DOHH2 (cell line): ENCODE measurements around the gene CYB5R2.

Experiments used
- H3F3A ChIP-seq: fragments of 200-600 bp; sonication (generic), shearing (Covaris generic); 2 replicates; pipeline ENCODE4 v1.6.0; 2016; ENCODE audit warnings: antibody characterized with exemption, mild to moderate bottlenecking; ENCODE audit not compliant: control insufficient read depth, insufficient read depth
- H3K27ac ChIP-seq: fragments of 200-600 bp; sonication (generic); 2 replicates; pipeline ENCODE4 v1.5.1; 2014; ENCODE audit warnings: low read depth, mild to moderate bottlenecking, low read length, moderate library complexity
- H3K27me3 ChIP-seq: fragments of 200-600 bp; sonication (generic); 2 replicates; pipeline ENCODE4 v1.6.1; 2014; ENCODE audit warnings: mild to moderate bottlenecking, low read length, mixed read lengths; ENCODE audit not compliant: control insufficient read depth
- H3K36me3 ChIP-seq: fragments of 200-600 bp; sonication (generic); 2 replicates; pipeline ENCODE4 v1.6.1; 2014; ENCODE audit warnings: mild to moderate bottlenecking, low read length, moderate library complexity, mixed read lengths; ENCODE audit not compliant: control insufficient read depth
- H3K4me1 ChIP-seq: fragments of 200-600 bp; sonication (generic); 2 replicates; pipeline ENCODE4 v1.6.1; 2014; ENCODE audit warnings: mild to moderate bottlenecking, low read length, mixed read lengths; ENCODE audit not compliant: control insufficient read depth
- H3K4me2 ChIP-seq: fragments of 200-600 bp; sonication (generic); 2 replicates; pipeline ENCODE4 v1.6.0; 2014; ENCODE audit warnings: mild to moderate bottlenecking, low read length, moderate library complexity
- H3K4me3 ChIP-seq: fragments of 200-600 bp; sonication (generic); 2 replicates; pipeline ENCODE4 v1.5.1; 2014; ENCODE audit warnings: mild to moderate bottlenecking, low read length, mixed read lengths
- H3K79me2 ChIP-seq: fragments of 200-600 bp; sonication (generic); 2 replicates; pipeline ENCODE4 v1.6.1; 2014; ENCODE audit warnings: mild to moderate bottlenecking, low read length, mixed read lengths; ENCODE audit not compliant: control insufficient read depth
- H3K9me2 ChIP-seq: fragments of 200-600 bp; sonication (generic); replicated peaks from 2 replicates; pipeline ENCODE4 v1.6.1; 2014; ENCODE audit warnings: mild to moderate bottlenecking, low read length, mixed read lengths; ENCODE audit not compliant: control insufficient read depth
- H3K9me3 ChIP-seq: fragments of 200-600 bp; sonication (generic); 2 replicates; pipeline ENCODE4 v1.6.1; 2014; ENCODE audit warnings: antibody characterized with exemption, low read length, mixed read lengths; ENCODE audit not compliant: control insufficient read depth, insufficient read depth
- H4K20me1 ChIP-seq: fragments of 200-600 bp; sonication (generic); 2 replicates; pipeline ENCODE4 v1.6.0; 2014; ENCODE audit warnings: low read depth, mild to moderate bottlenecking, antibody characterized with exemption, low read length, moderate library complexity; ENCODE audit not compliant: control insufficient read depth, insufficient read depth
- EZH2phosphoT487 ChIP-seq: fragments of 200-600 bp; sonication (generic); IDR thresholded peaks from 2 replicates; pipeline ENCODE4 v1.6.1; 2017; ENCODE audit warnings: borderline replicate concordance, mild to moderate bottlenecking, antibody characterized with exemption, low read length, moderate library complexity, mixed read lengths
- TF ChIP-seq, protein P1 (sequence below): fragments of 200-600 bp; sonication (generic); IDR thresholded peaks from one replicate; pipeline ENCODE4 v1.5.1; 2014; ENCODE audit warnings: antibody characterized with exemption, mild to moderate bottlenecking, low read depth, low read length; ENCODE audit not compliant: poor library complexity, severe bottlenecking

The CYB5R2 gene

DNA sequence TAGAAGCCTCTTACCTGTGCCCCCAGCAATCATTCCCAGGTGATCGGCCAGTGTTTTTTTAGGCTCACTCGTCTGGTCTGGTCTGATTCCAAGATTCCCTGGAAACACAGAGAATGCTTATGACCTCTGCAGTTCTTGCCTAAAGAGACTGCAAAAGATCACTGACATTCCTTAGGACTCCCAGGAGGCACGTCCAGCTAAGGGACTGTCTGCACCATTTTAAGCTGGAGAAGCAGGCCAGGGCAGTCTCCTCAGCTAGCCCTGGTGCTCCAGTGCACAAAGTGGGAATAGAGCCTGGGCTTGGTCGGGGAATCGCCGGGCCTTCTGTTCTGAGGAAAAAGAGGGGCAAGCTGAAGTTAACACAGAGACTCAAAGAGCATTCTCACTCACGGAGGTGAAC, 4.8 kb downstream of the CYB5R2 start:
- Histone ChIP-seq H3K4me3 (no peak overlapping the region), H3K27me3 (peaks cover 4% of the 10 kb centered on the region), H3K4me2 (no peak overlapping the region), H3K9me2 (no peaks in the 10 kb centered on the region), H3K27ac (no peak overlapping the region), H3K79me2 (no peaks in the 10 kb centered on the region), H3K4me1 (peaks cover 7% of the 10 kb centered on the region; the same call in 1 of the 2 replicates), H3K36me3 (no peaks in the 10 kb centered on the region), H4K20me1 (no peaks in the 10 kb centered on the region), H3F3A (no peaks in the 10 kb centered on the region), H3K9me3 (no peaks in the 10 kb centered on the region)
- TF ChIP-seq, protein P1, sequence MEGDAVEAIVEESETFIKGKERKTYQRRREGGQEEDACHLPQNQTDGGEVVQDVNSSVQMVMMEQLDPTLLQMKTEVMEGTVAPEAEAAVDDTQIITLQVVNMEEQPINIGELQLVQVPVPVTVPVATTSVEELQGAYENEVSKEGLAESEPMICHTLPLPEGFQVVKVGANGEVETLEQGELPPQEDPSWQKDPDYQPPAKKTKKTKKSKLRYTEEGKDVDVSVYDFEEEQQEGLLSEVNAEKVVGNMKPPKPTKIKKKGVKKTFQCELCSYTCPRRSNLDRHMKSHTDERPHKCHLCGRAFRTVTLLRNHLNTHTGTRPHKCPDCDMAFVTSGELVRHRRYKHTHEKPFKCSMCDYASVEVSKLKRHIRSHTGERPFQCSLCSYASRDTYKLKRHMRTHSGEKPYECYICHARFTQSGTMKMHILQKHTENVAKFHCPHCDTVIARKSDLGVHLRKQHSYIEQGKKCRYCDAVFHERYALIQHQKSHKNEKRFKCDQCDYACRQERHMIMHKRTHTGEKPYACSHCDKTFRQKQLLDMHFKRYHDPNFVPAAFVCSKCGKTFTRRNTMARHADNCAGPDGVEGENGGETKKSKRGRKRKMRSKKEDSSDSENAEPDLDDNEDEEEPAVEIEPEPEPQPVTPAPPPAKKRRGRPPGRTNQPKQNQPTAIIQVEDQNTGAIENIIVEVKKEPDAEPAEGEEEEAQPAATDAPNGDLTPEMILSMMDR: no peak
- no peak for TF ChIP-seq EZH2phosphoT487

DNA sequence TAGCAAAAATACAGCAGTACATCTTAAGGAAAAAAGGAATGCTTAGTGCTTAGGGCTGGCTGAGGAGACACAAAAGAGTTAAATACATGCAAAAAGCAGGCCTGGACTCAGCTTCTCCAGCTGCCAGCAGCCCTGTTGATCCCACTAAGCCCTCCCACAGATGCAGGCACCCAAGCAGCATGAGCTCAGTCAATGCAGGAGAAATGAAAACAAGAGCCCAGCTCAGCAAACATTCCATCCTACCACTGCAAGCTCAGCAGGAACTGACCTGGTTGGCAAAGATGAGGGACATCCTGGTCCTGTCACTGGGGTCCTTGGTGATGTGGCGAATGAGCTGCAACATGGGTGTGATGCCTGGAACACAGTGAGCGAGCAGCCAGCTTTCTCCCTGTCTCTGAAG, 5.8 kb downstream of the CYB5R2 start:
- H3K27ac ChIP-seq: no peak overlapping the region
- no peaks in the 10 kb centered on the region for H3K4me1 ChIP-seq
- H4K20me1 ChIP-seq: no peaks in the 10 kb centered on the region
- H3F3A ChIP-seq: no peaks in the 10 kb centered on the region
- H3K27me3 ChIP-seq: no peaks in the 10 kb centered on the region
- H3K79me2 ChIP-seq: no peaks in the 10 kb centered on the region
- no peaks in the 10 kb centered on the region for H3K9me2 ChIP-seq
- no peaks in the 10 kb centered on the region for H3K9me3 ChIP-seq
- H3K4me3 ChIP-seq: no peak overlapping the region
- no peak overlapping the region for H3K4me2 ChIP-seq
- TF ChIP-seq, protein P1: no peak
- no peak for TF ChIP-seq EZH2phosphoT487
- no peaks in the 10 kb centered on the region for H3K36me3 ChIP-seq

GRCh38 chr11:7666292-7666866, 6.9 kb downstream of the CYB5R2 start:
- Histone ChIP-seq H3K27ac (no peak overlapping the region), H3K4me3 (no peak overlapping the region), H3K9me2 (no peaks in the 10 kb centered on the region), H4K20me1 (no peaks in the 10 kb centered on the region), H3K4me1 (no peaks in the 10 kb centered on the region), H3K4me2 (no peak overlapping the region), H3K36me3 (no peaks in the 10 kb centered on the region), H3K27me3 (no peaks in the 10 kb centered on the region), H3K79me2 (no peaks in the 10 kb centered on the region), H3K9me3 (no peaks in the 10 kb centered on the region), H3F3A (no peaks in the 10 kb centered on the region)
- no peak for TF ChIP-seq EZH2phosphoT487
- TF ChIP-seq, protein P1: no peak
